Measurements from ENCODE around the gene SFTPB. TPM values are rescaled to one million over a fixed set of nuclear protein-coding genes. Genes with fewer than 3 reads are reported as not detected.

The SFTPB gene
- total RNA-seq, 2 donors from 2014 or later: 0.15 TPM; not detected in 1

DNA sequence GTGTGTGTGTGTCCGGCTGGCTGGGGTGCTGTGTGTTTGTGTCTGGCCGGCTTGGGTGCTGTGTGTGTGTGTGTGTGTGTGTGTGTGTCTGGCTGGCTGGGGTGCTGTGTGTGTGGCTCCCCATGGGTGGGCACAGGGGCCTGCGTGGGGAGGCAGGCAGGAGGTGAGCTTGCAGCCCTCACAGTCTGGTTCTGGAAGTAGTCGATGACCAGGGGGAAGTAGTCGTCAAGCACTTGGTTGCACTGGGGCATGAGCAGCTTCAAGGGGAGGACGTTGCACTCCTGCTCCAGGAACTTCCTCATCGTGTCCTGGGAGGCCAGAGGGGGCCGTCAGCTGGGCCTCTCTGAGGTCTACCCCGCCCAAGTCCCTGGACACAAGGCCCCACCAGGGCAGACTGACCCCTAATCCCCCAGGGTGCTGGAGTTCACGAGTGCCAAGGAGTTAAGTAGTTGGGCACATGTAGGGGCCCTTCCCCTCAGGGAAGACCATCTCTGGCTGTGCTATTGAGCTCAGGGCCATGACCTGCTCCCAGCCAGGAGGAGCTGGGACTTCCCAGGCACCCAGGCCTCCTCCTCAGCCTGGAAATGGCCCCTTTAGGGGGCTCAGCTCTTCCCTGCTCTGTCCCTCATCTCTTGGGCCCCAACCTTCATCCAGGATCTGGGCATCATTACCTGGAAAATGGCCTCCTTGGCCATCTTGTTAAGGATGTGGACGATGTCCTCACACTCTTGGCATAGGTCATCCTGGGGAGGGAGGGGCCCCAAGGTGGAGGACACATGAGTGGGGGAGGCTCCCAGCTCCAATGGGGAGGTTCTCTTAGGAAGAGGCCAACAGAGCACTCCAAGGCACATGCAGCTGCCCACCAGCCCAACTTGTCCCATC lies 1.3 kb downstream of the SFTPB start:
- Histone ChIP-seq H3K4me3 (no peak overlapping the region), H3K36me3 (no peaks in the 10 kb centered on the region), H3K4me1 (peaks cover 0 to 26% of the 10 kb centered on the region in 2 donors), H3K9me3 (no peaks in the 10 kb centered on the region), H3K27ac (no peak overlapping the region), H3K27me3 (no peaks in the 10 kb centered on the region)
- no peak for DNase-seq (ENCODE audit: low spot score)
- TF ChIP-seq, protein P1, sequence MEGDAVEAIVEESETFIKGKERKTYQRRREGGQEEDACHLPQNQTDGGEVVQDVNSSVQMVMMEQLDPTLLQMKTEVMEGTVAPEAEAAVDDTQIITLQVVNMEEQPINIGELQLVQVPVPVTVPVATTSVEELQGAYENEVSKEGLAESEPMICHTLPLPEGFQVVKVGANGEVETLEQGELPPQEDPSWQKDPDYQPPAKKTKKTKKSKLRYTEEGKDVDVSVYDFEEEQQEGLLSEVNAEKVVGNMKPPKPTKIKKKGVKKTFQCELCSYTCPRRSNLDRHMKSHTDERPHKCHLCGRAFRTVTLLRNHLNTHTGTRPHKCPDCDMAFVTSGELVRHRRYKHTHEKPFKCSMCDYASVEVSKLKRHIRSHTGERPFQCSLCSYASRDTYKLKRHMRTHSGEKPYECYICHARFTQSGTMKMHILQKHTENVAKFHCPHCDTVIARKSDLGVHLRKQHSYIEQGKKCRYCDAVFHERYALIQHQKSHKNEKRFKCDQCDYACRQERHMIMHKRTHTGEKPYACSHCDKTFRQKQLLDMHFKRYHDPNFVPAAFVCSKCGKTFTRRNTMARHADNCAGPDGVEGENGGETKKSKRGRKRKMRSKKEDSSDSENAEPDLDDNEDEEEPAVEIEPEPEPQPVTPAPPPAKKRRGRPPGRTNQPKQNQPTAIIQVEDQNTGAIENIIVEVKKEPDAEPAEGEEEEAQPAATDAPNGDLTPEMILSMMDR (IDR thresholded peaks at IDR 0.05): no peak

- H3K27ac ChIP-seq: no peak overlapping the region
- no peaks in the 10 kb centered on the region for H3K9me3 ChIP-seq
- no peaks in the 10 kb centered on the region for H3K36me3 ChIP-seq
- DNase-seq (ENCODE audit: low spot score): no peak
- H3K4me1 ChIP-seq: peaks cover 0 to 31% of the 10 kb centered on the region in 2 donors
- TF ChIP-seq, protein P1 (IDR thresholded peaks at IDR 0.05): no peak
- no peak overlapping the region for H3K4me3 ChIP-seq
- H3K27me3 ChIP-seq: no peaks in the 10 kb centered on the region
Observed at GRCh38 chr2:85666016-85666415, 2.0 kb downstream of the SFTPB start.

DNA sequence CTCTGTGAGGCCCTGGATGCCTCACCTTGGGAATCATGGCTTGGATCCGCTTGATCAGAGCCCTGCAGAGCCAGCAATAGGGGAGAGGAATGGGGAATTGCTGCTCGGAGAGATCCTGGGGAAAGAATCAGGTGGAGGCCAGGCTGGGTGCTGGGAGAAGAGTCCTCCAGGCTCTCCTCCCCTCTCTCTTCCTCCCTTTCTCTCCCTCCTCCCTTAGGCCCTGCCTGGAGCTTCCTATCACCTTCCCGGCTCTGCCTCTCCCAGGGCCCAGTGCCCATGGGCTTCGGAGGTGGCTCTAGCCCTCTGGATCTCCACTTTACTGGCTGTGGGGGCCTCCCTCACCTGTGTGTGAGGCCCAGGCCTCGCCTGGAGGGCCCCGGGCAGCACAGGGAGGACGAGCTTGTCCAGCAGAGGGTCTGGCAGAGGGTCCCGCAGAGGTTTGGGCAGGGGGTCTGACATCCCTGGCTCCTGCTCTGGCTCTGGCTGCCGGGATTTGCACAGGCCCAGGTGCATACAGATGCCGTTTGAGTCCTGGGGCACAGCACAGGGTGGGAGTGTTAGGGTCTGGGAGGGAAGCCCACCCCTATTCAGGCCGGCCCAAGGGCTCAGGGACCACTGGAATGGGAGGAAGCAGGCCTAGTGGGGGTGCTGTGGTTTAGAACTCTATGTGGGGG lies 2.6 kb downstream of the SFTPB start:
- DNase-seq (ENCODE audit: low spot score): no peak
- no peak overlapping the region for H3K4me3 ChIP-seq
- no peaks in the 10 kb centered on the region for H3K9me3 ChIP-seq
- H3K27me3 ChIP-seq: no peaks in the 10 kb centered on the region
- no peaks in the 10 kb centered on the region for H3K36me3 ChIP-seq
- TF ChIP-seq, protein P1 (IDR thresholded peaks at IDR 0.05): no peak
- H3K4me1 ChIP-seq: peaks cover 0 to 35% of the 10 kb centered on the region in 2 donors
- H3K27ac ChIP-seq: no peak overlapping the region

- Histone ChIP-seq H3K27ac (peak overlapping the region; percentile 3 to 55), H3K27me3 (no peaks in the 10 kb centered on the region), H3K4me3 (no peak overlapping the region), H3K4me1 (peaks cover 0 to 35% of the 10 kb centered on the region in 2 donors), H3K9me3 (no peaks in the 10 kb centered on the region), H3K36me3 (no peaks in the 10 kb centered on the region)
- no peak for DNase-seq (ENCODE audit: low spot score)
- TF ChIP-seq, protein P1 (IDR thresholded peaks at IDR 0.05): no peak
Observed at GRCh38 chr2:85663594-85664565, 4.1 kb downstream of the SFTPB start.

DNA sequence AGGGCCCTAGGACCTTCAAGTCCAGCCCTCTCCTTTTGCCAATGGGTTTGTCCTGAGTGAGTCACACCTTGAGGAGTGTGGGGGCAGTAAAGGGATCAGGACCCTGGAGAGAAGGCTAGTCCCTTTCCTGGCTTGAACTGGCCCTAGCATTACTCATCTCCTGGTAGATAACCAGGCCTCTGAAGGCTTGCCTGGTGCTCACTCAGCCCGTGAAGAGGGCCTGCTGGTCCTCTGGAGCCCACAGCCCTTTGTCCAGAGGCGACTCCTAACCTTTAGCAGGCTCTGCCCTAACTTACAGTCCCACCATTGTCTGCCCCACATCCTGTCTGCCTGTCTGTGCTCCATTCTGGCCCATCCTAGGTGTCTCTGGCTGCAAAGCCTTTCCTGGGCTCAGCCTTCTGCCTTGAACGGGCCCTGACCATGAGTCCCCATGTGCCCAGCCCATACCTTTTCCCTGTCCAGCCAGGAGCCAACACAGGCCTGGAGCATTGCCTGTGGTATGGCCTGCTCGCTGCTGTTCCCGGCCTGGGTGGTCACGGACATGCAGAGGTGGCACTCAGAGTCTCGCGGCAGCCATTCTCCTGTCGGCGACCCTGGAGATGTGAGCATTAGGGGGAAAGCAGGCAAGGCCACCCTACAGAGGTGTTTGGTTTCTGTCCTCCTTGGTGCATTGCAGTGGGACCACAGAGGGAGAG lies 5.0 kb downstream of the SFTPB start:
- peaks cover 0 to 35% of the 10 kb centered on the region in 2 donors for H3K4me1 ChIP-seq
- H3K27me3 ChIP-seq: no peaks in the 10 kb centered on the region
- no peaks in the 10 kb centered on the region for H3K9me3 ChIP-seq
- peak overlapping the region; percentile 3 to 55 for H3K27ac ChIP-seq
- no peak overlapping the region for H3K4me3 ChIP-seq
- peak; percentile 76 for DNase-seq (ENCODE audit: low spot score)
- no peaks in the 10 kb centered on the region for H3K36me3 ChIP-seq
- TF ChIP-seq, protein P1 (IDR thresholded peaks at IDR 0.05): no peak
